WERI-Rb-1 (cell line): ENCODE data around the gene NISCH.

Experiments used
- DNase-seq: peaks from one replicate; pipeline ENCODE4 v3.0.0-alpha.2; 2020
- H3K27ac ChIP-seq: fragments of 250-450 bp; sonication (Bioruptor Pico); 2 replicates; pipeline ENCODE4 v1.5.1; 2020; ENCODE audit warnings: mild to moderate bottlenecking, moderate library complexity
- H3K27me3 ChIP-seq: fragments of 250-450 bp; sonication (Bioruptor Pico); 2 replicates; pipeline ENCODE4 v1.5.1; 2021; ENCODE audit warnings: mild to moderate bottlenecking, low read depth, moderate library complexity; ENCODE audit not compliant: insufficient read depth, severe bottlenecking
- H3K36me3 ChIP-seq: fragments of 250-450 bp; sonication (Bioruptor Pico); 2 replicates; pipeline ENCODE4 v1.5.1; 2020; ENCODE audit warnings: mild to moderate bottlenecking, moderate library complexity
- H3K4me3 ChIP-seq: 2 replicates; pipeline ENCODE4 v1.5.1; 2011; ENCODE audit warnings: low read depth, mild to moderate bottlenecking, control low read depth, low read length
- H3K9me3 ChIP-seq: fragments of 250-450 bp; sonication (Bioruptor Pico); 2 replicates; pipeline ENCODE4 v1.5.1; 2021; ENCODE audit warnings: mild to moderate bottlenecking, moderate library complexity; ENCODE audit not compliant: severe bottlenecking
- CTCF ChIP-seq: IDR thresholded peaks from 2 replicates; pipeline ENCODE4 v1.5.1; 2011; ENCODE audit warnings: low read depth, mild to moderate bottlenecking, control low read depth, inconsistent platforms, low read length

NISCH gene

GRCh38 chr3:52487788-52488691 lies 32.6 kb downstream of the NISCH start:
- no peak for TF ChIP-seq CTCF
- Histone ChIP-seq H3K9me3 (no peaks in the 10 kb centered on the region), H3K27me3 (no peaks in the 10 kb centered on the region), H3K36me3 (peaks cover 94% of the 10 kb centered on the region), H3K4me3 (no peak overlapping the region), H3K27ac (no peak overlapping the region)
- no peak for DNase-seq

- TF ChIP-seq CTCF = no peak
- H3K9me3 ChIP-seq = no peaks in the 10 kb centered on the region
- H3K4me3 ChIP-seq = no peak overlapping the region
- no peaks in the 10 kb centered on the region for H3K27me3 ChIP-seq
- H3K27ac ChIP-seq = no peak overlapping the region
- no peak for DNase-seq
- H3K36me3 ChIP-seq = peaks cover 93% of the 10 kb centered on the region
Measured at GRCh38 chr3:52488746-52489145, 33.3 kb downstream of the NISCH start.

- DNase-seq = no peak
- no peaks in the 10 kb centered on the region for H3K27me3 ChIP-seq
- no peak overlapping the region for H3K4me3 ChIP-seq
- H3K9me3 ChIP-seq = no peaks in the 10 kb centered on the region
- TF ChIP-seq CTCF = no peak
- peaks cover 91% of the 10 kb centered on the region for H3K36me3 ChIP-seq
- H3K27ac ChIP-seq = no peak overlapping the region
Measured at GRCh38 chr3:52489453-52489852, 34.0 kb downstream of the NISCH start.

GRCh38 chr3:52490035-52490938 lies 34.9 kb downstream of the NISCH start:
- H3K27me3 ChIP-seq = no peaks in the 10 kb centered on the region
- no peak overlapping the region for H3K27ac ChIP-seq
- no peak for DNase-seq
- TF ChIP-seq CTCF = no peak
- peaks cover 82% of the 10 kb centered on the region for H3K36me3 ChIP-seq
- H3K9me3 ChIP-seq = no peaks in the 10 kb centered on the region
- H3K4me3 ChIP-seq = no peak overlapping the region

GRCh38 chr3:52490939-52491526 lies 35.6 kb downstream of the NISCH start:
- Histone ChIP-seq H3K9me3 (no peaks in the 10 kb centered on the region), H3K4me3 (no peak overlapping the region), H3K27me3 (no peaks in the 10 kb centered on the region), H3K27ac (no peak overlapping the region), H3K36me3 (peaks cover 75% of the 10 kb centered on the region)
- TF ChIP-seq CTCF = no peak
- no peak for DNase-seq
